ENCODE data around the gene TEAD1.

DNA sequence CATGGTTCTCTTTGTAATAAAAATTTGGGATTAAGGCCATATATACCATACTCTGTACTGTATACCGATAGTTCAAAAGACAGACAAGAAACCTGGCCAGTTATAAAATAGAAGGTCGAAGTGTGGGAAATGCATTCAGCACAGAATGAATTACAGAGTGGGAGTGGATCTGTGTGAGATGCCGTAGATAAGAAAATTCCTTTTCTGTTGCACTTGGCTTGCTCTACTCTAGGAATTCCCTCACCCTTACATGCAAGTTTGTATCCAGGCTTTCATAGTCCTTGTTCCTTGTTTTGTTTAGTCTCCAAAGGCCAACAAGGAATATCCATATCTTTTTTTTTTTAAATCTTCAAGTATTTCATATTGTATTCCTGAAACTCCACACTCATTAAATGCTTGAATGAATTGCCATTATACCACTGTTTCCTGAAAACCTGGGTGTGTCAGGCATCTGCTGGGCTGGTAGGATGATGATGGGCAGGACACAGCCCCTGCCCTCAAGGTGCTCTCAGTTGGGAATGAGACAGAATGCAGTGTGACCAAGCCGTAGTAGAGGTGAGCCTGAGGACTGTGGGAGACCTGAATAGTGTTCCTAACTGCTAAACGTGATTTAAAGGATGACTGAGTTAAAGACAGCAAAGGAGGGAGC, 53.5 kb downstream of the TEAD1 start:
- TF ChIP-seq, protein P1, sequence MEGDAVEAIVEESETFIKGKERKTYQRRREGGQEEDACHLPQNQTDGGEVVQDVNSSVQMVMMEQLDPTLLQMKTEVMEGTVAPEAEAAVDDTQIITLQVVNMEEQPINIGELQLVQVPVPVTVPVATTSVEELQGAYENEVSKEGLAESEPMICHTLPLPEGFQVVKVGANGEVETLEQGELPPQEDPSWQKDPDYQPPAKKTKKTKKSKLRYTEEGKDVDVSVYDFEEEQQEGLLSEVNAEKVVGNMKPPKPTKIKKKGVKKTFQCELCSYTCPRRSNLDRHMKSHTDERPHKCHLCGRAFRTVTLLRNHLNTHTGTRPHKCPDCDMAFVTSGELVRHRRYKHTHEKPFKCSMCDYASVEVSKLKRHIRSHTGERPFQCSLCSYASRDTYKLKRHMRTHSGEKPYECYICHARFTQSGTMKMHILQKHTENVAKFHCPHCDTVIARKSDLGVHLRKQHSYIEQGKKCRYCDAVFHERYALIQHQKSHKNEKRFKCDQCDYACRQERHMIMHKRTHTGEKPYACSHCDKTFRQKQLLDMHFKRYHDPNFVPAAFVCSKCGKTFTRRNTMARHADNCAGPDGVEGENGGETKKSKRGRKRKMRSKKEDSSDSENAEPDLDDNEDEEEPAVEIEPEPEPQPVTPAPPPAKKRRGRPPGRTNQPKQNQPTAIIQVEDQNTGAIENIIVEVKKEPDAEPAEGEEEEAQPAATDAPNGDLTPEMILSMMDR (conservative IDR thresholded peaks at IDR 0.05) = no peak
- TF ChIP-seq EZH2 (IDR thresholded peaks at IDR 0.05; ENCODE audit: low read depth) = no peak
